SKM-1 (cell line): ENCODE results near the gene FNBP1.

ENCODE experiments used
- DNase-seq: peaks from one replicate; lab custom pipeline; 2025; ENCODE audit not compliant: unreplicated experiment; lab: John Stamatoyannopoulos, UW

FNBP1 gene

DNA sequence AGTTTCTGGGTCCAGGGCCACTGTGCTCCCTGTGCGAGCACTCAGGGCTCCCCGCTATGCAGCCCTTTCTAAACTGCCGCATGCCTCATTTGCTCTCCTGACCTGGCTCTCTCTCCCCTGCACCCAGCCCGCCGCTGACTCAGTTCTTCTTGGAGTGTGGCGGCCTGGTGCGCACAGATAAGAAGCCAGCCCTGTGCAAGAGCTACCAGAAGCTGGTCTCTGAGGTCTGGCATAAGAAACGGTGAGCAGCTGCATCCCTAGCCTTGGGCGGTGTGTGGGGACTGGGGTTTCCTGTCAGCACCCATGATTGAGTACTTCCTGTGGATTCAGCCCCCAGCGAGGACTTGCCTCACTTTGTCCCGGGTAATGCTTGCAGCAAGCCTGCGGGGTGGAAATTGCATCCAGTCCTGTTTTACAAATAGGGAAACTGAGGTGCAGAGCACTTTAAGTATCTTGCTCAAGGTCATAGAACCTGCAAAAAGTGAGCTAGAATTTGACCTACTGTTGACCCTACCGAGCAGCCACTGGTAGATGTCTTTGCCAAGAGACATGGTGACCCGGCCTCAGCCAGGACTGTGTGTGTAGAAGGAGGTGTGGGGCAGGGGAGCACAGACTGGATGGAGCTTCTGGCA lies 179.8 kb downstream of the FNBP1 start:
- peak; percentile 88 for DNase-seq

GRCh38 chr9:129861447-129861827 lies 181.6 kb downstream of the FNBP1 start:
- DNase-seq: no peak

- no peak for DNase-seq
Observed at GRCh38 chr9:129860653-129861446, 182.1 kb downstream of the FNBP1 start.

DNA sequence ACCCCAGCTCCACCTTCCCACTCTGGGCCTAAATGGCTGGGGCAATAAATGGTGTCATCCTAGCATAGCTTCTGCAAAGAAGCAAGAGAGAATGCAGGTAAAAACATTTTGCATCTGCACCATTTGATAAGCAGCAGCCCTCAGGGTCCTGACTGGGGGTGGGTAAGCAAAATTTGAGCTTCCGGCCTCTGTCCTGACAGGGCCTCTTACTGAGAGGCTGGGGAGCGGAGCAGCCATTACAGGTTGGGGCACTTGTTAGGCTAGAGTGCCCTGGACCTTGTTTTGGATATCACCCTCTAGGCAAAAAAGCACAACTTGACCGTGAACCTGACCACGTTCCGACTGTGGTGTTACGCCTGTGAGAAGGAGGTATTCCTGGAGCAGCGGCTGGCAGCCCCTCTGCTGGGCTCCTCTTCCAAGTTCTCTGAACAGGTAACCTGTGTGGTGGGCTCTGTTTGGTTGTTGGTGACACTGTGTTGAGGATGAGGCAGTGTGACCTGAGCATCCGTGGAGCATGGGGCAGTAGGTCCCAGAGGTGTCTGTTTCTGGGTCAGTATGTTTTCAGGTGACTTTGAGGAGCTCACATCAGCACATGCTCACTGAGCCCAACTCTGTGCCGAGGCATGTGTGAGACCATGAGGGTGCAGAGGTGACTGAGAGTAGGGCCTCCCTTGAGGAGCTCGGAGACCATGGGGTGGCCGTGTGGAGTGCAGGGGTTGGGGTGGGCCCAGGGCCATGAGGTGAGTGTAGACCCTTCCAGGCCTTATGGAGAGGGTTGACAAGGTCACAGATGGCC lies 184.6 kb downstream of the FNBP1 start:
- DNase-seq: no peak

DNA sequence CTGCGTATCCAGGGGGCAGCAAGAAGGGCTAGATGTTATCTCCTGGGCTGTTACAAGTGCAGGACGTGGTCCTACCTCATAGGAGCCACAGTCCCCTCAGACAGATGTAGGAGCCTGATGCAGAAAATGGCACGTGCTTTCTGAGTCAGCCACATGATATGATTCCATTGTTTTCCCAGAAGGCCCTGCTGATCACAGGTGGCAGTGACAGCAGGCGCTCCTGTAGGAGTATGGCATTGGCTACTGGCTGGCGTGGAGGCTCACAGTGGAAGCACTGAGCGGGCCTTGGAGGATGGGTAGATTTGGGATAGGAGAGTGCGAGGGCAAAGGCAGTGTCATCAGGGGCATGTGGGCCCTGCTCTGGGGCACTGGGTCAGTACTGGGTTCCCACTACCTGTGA lies 185.8 kb downstream of the FNBP1 start:
- DNase-seq: no peak

DNA sequence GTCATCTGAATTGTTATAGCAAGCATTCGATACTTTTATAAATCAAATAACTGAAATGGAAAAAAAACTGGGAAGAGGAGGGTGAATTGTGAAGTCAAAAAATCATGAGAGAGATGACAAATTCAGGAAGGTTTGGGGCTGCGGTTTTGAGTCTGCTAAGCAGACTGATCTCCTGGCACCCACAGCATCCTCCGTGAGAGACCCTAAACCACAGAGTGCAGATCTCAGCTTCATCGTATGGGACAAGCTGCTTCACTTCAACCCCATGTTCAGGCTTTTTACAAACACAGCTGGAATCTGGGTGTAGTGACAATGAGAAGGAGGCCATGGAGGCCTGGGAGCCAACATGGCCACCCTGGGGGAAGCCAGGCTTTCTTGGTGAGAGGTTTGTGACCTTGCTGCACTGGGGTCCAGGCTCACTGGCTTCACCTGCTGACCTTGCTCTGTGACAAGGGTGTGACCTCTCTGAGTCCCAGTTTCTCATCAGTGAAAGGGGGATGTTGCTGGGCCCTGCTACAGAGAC lies 188.3 kb downstream of the FNBP1 start:
- DNase-seq: no peak

GRCh38 chr9:129853614-129854013 lies 189.4 kb downstream of the FNBP1 start:
- no peak for DNase-seq

DNA sequence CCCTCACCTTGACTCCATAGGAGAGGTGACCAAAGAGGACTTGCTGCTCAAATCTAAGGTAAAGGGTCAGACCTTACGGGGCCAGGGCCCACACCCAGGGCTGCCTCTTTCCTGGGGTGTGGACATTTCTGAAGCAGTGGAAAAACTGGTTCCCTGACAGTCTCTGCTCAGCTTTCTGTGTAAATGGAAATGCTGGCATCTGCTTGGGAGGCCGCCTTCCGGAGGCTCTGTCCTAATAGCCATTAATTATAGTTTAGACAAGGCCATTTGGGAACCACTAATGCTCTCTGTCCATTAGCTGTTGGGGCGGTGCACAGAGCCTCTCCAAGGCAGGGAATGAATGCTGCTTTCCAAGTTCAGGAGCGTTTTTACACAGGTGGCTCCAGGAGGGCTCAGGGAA lies 190.4 kb downstream of the FNBP1 start:
- DNase-seq: no peak

GRCh38 chr9:129851821-129852220 lies 191.2 kb downstream of the FNBP1 start:
- no peak for DNase-seq

DNA sequence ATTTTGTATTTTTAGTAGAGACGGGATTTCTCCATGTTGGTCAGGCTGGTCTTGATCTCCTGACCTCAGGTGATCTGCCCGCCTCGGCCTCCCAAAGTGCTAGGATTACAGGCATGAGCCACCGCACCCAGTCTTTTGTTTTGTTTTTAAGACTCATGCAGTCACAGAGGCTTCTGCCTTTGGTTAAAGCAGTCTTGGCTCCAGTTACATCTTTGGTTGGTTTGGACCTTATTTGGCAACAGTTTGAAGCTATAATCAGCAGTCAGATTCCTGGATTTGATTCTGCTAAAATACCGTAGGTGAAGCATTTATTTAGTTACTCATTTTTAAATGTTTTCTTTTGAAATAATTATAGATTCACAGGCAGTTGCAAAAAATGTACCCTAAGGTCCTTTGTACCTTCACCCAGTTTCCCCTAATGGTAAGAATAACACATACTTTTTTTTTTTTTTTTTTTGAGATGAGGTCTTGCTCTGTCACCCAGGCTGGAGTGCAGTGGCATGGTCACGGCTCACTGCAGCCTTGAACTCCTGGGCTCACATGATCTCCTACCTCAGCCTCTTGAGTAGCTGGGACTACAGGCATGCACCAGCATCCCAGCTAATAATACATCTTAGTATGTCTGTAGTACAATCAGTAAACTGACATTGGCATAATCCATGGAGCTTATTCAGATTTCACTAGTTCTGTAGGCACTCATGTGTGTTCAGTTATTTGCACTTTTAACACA lies 192.0 kb downstream of the FNBP1 start:
- DNase-seq: no peak

DNA sequence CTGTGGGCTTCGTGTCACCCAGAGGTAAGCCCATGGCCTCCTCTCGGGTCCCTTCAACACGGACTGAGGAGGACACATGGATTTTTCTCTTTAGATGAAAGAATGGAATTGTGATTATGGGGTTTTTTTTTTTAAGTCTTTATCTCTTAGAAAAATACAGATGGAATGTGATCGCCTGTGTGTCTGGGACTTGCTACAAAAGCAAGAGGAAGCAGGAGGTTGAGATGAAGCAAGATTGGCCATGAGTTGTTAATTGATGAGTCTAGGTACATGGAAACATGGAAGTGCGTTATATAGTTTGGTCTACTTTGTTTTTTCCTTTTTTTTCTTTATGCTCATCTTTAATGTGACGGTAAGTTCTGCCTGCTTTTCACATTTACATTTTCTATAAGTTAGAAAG lies 193.1 kb downstream of the FNBP1 start:
- DNase-seq: no peak

DNA sequence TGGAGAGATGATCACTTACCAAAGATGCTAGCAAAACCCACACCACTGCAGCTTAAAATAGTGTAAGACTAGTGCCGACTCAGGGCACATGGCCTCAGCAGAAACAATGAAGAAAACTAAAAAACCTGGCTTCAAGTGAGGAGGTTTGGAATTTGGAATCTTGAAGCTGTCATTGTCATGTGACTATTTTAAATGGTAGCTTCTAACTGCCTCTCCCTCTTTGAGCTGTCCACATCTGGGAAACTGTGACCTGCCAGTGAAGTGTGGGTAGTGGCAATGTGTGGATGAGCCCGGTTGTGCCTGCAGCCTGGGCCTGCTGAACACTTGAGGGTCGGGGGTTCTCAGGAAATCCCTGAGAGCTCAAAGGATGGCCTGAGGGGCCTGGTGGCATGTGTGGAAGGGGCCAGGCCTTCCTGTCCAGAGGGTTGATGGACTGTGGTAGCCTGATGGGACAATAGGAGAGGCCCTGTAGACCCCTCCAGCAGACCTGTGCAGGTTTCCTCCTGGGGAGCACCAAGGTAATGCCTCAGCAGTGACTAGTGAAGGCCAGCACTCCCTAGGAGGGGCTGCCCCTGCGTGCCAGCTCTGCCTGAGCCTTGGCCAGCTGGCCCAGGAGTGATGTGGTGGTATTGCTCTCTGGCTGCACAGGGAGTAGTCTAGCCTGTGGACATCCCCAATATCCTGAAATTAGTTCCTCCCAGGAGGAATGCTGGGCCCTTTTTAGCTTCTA lies 194.1 kb downstream of the FNBP1 start:
- no peak for DNase-seq

GRCh38 chr9:129845373-129845772 lies 197.6 kb downstream of the FNBP1 start:
- no peak for DNase-seq

GRCh38 chr9:129841071-129841470 lies 201.9 kb downstream of the FNBP1 start:
- DNase-seq: no peak

DNA sequence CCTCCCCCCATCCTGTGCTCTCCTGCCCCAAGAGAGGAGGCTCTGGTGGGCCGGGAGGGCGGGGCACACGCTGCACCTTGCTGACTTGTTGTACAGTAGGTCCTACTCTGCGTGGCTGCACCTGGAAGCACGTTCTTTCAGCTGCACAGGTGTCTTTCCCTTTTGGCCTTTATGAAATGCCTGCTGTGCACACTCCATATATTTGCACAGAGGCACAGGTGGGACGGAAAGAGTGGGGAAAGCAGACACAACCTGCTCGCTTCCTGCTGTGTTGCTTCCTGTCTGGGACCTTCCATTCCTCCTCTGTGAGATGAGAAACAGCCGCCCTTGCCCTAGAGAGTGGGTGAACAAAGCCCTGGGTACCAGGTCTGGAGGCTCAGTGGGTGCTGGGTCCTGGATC lies 203.0 kb downstream of the FNBP1 start:
- DNase-seq: no peak

DNA sequence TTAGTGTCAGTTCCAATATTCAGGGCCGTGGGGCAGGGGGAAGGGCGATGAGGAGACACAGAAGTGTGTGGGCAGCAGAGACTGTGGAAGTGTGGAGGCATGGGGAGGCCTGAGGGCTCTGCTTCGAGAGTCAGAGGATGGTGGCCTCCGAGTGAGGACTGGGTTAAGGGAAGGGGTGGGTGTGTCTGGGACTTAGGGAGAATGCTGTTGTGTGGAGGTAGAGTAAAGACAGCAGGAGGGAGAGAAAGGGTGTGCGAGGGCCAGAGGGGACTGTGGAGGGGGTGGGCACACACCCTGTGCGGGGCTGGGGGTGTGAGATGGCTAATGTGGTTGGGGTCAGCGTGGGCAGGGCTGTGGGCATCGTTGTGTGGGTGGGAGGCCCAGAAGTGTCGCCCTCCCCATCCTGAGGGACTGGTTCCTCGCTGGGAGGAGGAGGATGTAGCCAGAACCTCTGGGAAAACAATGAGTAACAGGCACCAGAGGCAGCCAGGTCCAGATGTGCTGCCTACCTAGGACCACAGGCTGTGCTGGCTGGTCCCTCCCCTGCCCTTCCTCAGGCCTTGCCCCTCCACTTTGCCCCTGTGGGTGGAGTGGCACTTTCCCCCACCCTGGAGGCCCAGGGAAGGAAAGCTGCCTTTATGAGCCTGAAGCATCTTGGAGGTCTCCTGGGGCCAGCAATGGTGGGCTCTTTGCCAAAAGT lies 203.5 kb downstream of the FNBP1 start:
- no peak for DNase-seq

DNA sequence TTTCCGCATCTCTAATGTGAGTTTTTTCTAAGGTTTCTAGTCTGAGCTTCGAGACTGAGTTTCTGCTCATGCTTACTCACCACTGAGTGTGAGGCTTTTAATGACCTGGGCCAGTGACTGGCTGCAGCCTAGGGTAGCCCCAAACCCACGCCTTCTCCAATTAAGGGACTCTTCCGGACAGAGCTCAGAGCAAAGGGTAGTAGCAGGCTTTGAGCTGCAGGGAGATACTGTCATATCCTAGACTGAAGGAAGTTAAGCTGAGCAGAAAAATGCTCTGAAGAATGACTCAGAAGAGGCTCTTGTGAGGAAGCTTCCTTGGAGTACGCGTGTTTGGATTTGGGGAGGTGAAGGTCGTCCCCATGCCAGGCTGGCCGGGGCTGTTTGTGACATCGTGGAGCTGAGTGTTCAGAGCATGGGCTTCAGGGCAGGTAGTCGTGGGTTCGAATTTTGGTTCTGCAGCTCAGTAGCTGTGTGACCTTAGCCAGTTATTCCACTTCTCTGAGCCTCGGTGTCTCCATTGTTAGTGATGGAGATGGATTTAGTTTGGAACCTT lies 204.2 kb downstream of the FNBP1 start:
- DNase-seq: no peak
